Stomach (tissue), 9 donors: Measurements from ENCODE around the gene CDH16. TPM values are rescaled to one million over a fixed set of nuclear protein-coding genes. Genes with fewer than 3 reads are reported as not detected.

Experiments
- DNase-seq, 2 donors: peaks; one replicate each; pipeline versions ENCODE4 v3.0.0 to v3.0.0-alpha.2; 2013 to 2019
- H3K27ac ChIP-seq, 5 donors: fragments of 200-600 bp in 4 of 5; sonication (generic) in 4 of 5; one replicate each; pipeline ENCODE4 v1.5.1; 2013 to 2019; ENCODE audit warnings: mild to moderate bottlenecking in 1 of 5, moderate library complexity in 1 of 5
- H3K27me3 ChIP-seq, 3 donors: fragments of 200-600 bp; sonication (generic); one replicate each; pipeline ENCODE4 v1.5.1; 2017 to 2019; ENCODE audit warnings: mixed run types in 1 of 3
- H3K36me3 ChIP-seq, 4 donors: fragments of 200-600 bp; sonication (generic); 1 replicate in 3 of 4; 2 replicates in 1 of 4; pipeline ENCODE4 v1.5.1; 2016 to 2019
- H3K4me1 ChIP-seq, 4 donors: fragments of 200-600 bp; sonication (generic); one replicate each; pipeline ENCODE4 v1.5.1; 2016 to 2019
- H3K4me3 ChIP-seq, 4 donors: fragments of 200-600 bp; sonication (generic) in 3 of 4; one replicate each; pipeline ENCODE4 v1.5.1; 2016 to 2019; ENCODE audit warnings: mild to moderate bottlenecking in 1 of 4
- H3K9me3 ChIP-seq, 4 donors: fragments of 200-600 bp; sonication (generic); one replicate each; pipeline ENCODE4 v1.5.1; 2016 to 2019
- EP300 ChIP-seq: sonication (generic); formaldehyde crosslinking; IDR thresholded peaks from one replicate; pipeline ENCODE4 v1.6.1; 2017; ENCODE audit warnings: antibody characterized with exemption
- POLR2A ChIP-seq, 4 donors: fragments of 450-650 bp; IDR thresholded peaks; one replicate each; pipeline ENCODE4 v1.6.1; 2016; ENCODE audit warnings: antibody characterized with exemption in 4 of 4, control low read depth in 2 of 4, mild to moderate bottlenecking in 1 of 4, moderate library complexity in 1 of 4
- POLR2AphosphoS5 ChIP-seq, 3 donors: sonication (generic); formaldehyde crosslinking; IDR thresholded peaks; one replicate each; pipeline ENCODE4 v1.6.1; 2016; ENCODE audit warnings: antibody characterized with exemption in 3 of 3
- WGBS, 5 donors: extraction: QIAGEN DNeasy Blood & Tissue Kit in 3 of 5; methylation state at CpG; one replicate each; pipeline versions ENCODE4 v1.1.5 to v1.1.7; 2013 to 2018; 5-methylcytosine and 5-hydroxymethylcytosine counted together
- intact Hi-C: fragments of 100-400 bp; cut with DNase I; formaldehyde crosslinking; loops from one replicate; pipeline ENCODE4 v1.15.1; 2023; ENCODE audit warnings: low total_unique reads
- polyA plus RNA-seq, 3 donors: library from polyadenylated mRNA; stranded (reverse); fragments of 200-250 nt; gene quantifications; one replicate each; pipeline ENCODE4 v1.2.3, GENCODE V29; 2013
- total RNA-seq, 5 donors: library from RNA; depleted of rRNA; stranded (reverse); fragments of >200 nt; gene quantifications; one replicate each; pipeline versions ENCODE4 v1.1.0 to v1.2.3, GENCODE V29; 2014 to 2016
- TF ChIP-seq, protein P1 (sequence below), 7 experiments: fragments of 450-650 bp in 4 of 7; fragments of 200-600 bp in 3 of 7; sonication (generic) in 3 of 7; IDR thresholded peaks; one replicate each; pipeline ENCODE4 v1.5.1; 2016 to 2019; ENCODE audit warnings: antibody characterized with exemption in 7 of 7, control low read depth in 2 of 7, mild to moderate bottlenecking in 1 of 7
- donor health status: healthy with polysubstance abuse.
- donor health status: Bipolar disorder and iron deficiency.
- donor health status: healthy.

Gene CDH16
- total and polyA plus RNA-seq, 8 donors: 0.14 to 2.3 (median 1.1) TPM; not detected in 5

DNA sequence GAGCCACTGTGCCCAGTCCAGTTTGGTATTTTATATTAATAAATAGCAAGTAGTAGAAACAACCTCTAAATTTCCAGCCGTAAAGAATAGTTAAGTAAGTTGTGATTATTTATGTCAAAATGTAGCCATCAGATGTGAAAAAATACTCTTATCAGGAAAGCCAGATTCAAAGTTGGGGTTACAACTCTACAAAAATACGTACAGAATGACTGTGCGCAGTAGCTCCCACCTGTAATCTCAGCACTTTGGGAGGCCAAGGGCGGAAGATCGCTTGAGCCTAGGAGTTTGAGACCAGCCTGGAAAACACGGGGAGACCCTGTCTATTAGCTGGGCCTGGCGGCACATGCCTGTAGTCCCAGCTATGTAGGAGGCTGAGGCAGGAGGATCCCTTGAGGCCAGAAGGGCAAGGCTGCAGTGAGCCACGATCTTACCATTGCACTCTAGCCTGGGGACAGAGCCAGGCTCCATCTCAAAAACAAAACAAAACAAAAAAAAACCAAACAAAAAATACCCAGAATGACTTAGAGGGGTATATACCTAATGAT, 36.6 kb downstream of the CDH16 start:
- Histone ChIP-seq H3K27me3 (no peaks in the 10 kb centered on the region), H3K36me3 (peaks cover 13 to 40% (median 33%) of the 10 kb centered on the region in 4 donors), H3K27ac (peak overlapping the region in 1 of 5 donors; percentile 43), H3K4me1 (peaks cover 15 to 35% (median 23%) of the 10 kb centered on the region in 4 donors), H3K4me3 (peak overlapping the region in 1 of 4 donors; percentile 73), H3K9me3 (no peaks in the 10 kb centered on the region)
- TF ChIP-seq, protein P1, sequence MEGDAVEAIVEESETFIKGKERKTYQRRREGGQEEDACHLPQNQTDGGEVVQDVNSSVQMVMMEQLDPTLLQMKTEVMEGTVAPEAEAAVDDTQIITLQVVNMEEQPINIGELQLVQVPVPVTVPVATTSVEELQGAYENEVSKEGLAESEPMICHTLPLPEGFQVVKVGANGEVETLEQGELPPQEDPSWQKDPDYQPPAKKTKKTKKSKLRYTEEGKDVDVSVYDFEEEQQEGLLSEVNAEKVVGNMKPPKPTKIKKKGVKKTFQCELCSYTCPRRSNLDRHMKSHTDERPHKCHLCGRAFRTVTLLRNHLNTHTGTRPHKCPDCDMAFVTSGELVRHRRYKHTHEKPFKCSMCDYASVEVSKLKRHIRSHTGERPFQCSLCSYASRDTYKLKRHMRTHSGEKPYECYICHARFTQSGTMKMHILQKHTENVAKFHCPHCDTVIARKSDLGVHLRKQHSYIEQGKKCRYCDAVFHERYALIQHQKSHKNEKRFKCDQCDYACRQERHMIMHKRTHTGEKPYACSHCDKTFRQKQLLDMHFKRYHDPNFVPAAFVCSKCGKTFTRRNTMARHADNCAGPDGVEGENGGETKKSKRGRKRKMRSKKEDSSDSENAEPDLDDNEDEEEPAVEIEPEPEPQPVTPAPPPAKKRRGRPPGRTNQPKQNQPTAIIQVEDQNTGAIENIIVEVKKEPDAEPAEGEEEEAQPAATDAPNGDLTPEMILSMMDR (IDR thresholded peaks at IDR 0.05): no peak
- TF ChIP-seq POLR2AphosphoS5 (IDR thresholded peaks at IDR 0.05): no peak
- TF ChIP-seq POLR2A (IDR thresholded peaks at IDR 0.05): no peak
- TF ChIP-seq EP300: no peak
- WGBS, 5 donors: 88 to 90% (median 89%) methylated on average over 8 of the region's 8 CpGs
- intact Hi-C loops: no loop called here
- no peak for DNase-seq

- 65 to 88% (median 66%) methylated on average over 2 of the region's 2 CpGs for WGBS, 5 donors
- TF ChIP-seq EP300 (no peak), POLR2AphosphoS5 (IDR thresholded peaks at IDR 0.05) (no peak), POLR2A (IDR thresholded peaks at IDR 0.05) (no peak)
- TF ChIP-seq, protein P1 (IDR thresholded peaks at IDR 0.05): no peak
- peak overlapping the region in 1 of 5 donors; percentile 43 for H3K27ac ChIP-seq
Measured at GRCh38 chr16:66881560-66881959, 37.1 kb downstream of the CDH16 start.

DNA sequence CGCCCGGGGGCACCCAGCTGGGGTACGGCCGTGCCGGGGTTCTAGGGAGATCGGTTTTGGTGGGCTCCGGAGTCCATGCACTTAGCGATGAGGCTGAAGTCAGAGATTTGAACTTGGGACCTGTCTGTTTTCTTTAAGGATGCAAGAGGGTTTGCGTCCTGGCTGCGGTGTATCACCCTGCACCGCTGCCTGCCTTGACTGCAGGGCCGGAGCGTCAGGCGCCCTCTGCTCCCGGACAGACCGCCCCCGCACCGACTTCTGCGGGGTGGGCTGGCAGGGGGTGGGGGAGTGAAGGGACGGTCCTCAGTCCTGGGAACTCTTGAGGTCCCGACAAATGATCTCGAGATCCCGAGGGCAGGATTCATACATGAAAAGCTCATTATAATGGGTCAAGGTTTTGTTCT, 37.7 kb downstream of the CDH16 start:
- Histone ChIP-seq H3K27me3 (no peaks in the 10 kb centered on the region), H3K9me3 (no peaks in the 10 kb centered on the region), H3K27ac (peak overlapping the region; percentile 59 to 88 (median 77)), H3K4me3 (peak overlapping the region; percentile 60 to 97 (median 80)), H3K4me1 (peaks cover 15 to 25% (median 20%) of the 10 kb centered on the region in 4 donors), H3K36me3 (peaks cover 13 to 30% (median 24%) of the 10 kb centered on the region in 4 donors)
- DNase-seq: peak in 1 of 2 donors; percentile 37
- WGBS, 5 donors: 1 to 4% (median 2%) methylated on average over 19 to 23 of the region's 23 CpGs
- intact Hi-C loops: no loop called here
- TF ChIP-seq EP300 (no peak), POLR2A (IDR thresholded peaks at IDR 0.05) (no peak), POLR2AphosphoS5 (IDR thresholded peaks at IDR 0.05) (no peak)

More at GRCh38 chr16:66881560-66881959, 37.1 kb downstream of the CDH16 start:
- no peak for DNase-seq
- Histone ChIP-seq H3K27me3 (no peaks in the 10 kb centered on the region), H3K9me3 (no peaks in the 10 kb centered on the region), H3K4me1 (peaks cover 15 to 30% (median 21%) of the 10 kb centered on the region in 4 donors), H3K4me3 (peak overlapping the region in 3 of 4 donors; percentile 60 to 97 (median 73)), H3K36me3 (peaks cover 13 to 36% (median 29%) of the 10 kb centered on the region in 4 donors)
- intact Hi-C loops: no loop called here

GRCh38 chr16:66880288-66881013, 38.2 kb downstream of the CDH16 start, which contains the start of gene PDP2:
Gene PDP2 (plus strand): TSS chr16:66880515. CDS start chr16:66884285, 3,770 bp downstream.
- H3K27ac ChIP-seq: peak within 1 kb of the TSS; percentile 59 to 88 (median 77)
- H3K4me1 ChIP-seq: peaks cover 15 to 25% (median 18%) of the 10 kb centered on the region in 4 donors
- TF ChIP-seq, protein P1 (IDR thresholded peaks at IDR 0.05): no peak
- no peak for TF ChIP-seq EP300
- TF ChIP-seq POLR2AphosphoS5 (IDR thresholded peaks at IDR 0.05): peak; percentile 33 to 91 (median 64)
- TF ChIP-seq POLR2A (IDR thresholded peaks at IDR 0.05): no peak
- no peaks in the 10 kb centered on the region for H3K9me3 ChIP-seq
- DNase-seq: peak; percentile 96 to 97
- intact Hi-C loops: no loop called here
- H3K27me3 ChIP-seq: no peaks in the 10 kb centered on the region
- 0 to 1% (median 0%) methylated on average over 17 to 58 of the region's 58 CpGs for WGBS, 5 donors
- H3K4me3 ChIP-seq: peak within 1 kb of the TSS; percentile 60 to 97 (median 80)
- peaks cover 12 to 25% (median 19%) of the 10 kb centered on the region in 4 donors for H3K36me3 ChIP-seq
